NB4 (cell line): ENCODE results near the gene SLC13A1.

Experiments used
- MYC ChIP-seq: IDR thresholded peaks from 2 replicates; pipeline ENCODE4 v1.6.1; 2011; ENCODE audit warnings: low read depth, low read length
- POLR2A ChIP-seq: IDR thresholded peaks from 2 replicates; pipeline ENCODE4 v1.6.1; 2011; ENCODE audit warnings: mild to moderate bottlenecking; ENCODE audit not compliant: insufficient read length; ENCODE audit errors: extremely low read depth
- TF ChIP-seq, protein P1 (sequence below): IDR thresholded peaks from one replicate; pipeline ENCODE4 v1.5.1; 2012; ENCODE audit warnings: low read depth, low read length

DNA sequence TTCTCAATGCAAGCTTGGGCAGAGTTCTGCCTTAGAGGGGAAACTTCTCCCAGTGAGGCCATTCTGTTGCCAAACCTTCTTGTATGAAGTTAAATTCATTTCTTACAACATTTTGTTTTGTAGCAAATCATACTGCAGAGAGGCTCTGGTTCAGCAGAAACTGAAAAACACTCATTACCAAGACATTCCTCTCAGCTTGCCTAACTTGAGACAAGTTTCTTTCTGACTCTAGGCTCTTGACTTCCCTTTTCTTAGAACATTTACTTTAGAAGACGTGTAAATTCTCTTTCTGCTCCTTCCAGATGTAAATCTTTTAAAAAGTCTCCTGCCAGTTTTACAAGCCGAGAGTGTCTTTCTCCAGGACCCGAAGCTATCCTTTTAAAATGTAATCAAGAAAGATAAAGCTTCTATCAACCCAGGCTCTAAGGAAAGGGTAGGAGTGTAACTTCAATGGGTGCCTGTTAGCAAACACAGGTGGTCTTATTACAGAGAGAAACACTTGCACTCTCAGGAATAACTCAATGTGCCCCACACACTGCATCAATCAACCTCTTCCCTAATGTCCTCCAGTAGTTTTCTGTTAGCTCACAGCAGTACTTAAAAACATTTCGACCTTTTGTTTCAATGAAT is 123.8 kb downstream of the SLC13A1 start:
- TF ChIP-seq, protein P1, sequence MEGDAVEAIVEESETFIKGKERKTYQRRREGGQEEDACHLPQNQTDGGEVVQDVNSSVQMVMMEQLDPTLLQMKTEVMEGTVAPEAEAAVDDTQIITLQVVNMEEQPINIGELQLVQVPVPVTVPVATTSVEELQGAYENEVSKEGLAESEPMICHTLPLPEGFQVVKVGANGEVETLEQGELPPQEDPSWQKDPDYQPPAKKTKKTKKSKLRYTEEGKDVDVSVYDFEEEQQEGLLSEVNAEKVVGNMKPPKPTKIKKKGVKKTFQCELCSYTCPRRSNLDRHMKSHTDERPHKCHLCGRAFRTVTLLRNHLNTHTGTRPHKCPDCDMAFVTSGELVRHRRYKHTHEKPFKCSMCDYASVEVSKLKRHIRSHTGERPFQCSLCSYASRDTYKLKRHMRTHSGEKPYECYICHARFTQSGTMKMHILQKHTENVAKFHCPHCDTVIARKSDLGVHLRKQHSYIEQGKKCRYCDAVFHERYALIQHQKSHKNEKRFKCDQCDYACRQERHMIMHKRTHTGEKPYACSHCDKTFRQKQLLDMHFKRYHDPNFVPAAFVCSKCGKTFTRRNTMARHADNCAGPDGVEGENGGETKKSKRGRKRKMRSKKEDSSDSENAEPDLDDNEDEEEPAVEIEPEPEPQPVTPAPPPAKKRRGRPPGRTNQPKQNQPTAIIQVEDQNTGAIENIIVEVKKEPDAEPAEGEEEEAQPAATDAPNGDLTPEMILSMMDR: no peak
- TF ChIP-seq POLR2A (no peak), MYC (no peak)
